Brain microvascular endothelial cell (primary cell): Measurements from ENCODE around the gene CXCR3.
"Not testable (repeated sequence)": the region's sequence is repeated elsewhere in the genome, so short reads cannot be mapped to it uniquely, and the experiment has no call there.

Experiments used
- DNase-seq: peaks from one replicate; pipeline ENCODE4 v3.0.0-alpha.2; 2020
- H3K27ac ChIP-seq: fragments of 250-450 bp; sonication (Bioruptor Pico); 2 replicates; pipeline ENCODE4 v1.5.1; 2020; ENCODE audit warnings: mild to moderate bottlenecking, moderate library complexity
- H3K27me3 ChIP-seq: fragments of 250-450 bp; sonication (Bioruptor Pico); replicated peaks from 2 replicates; pipeline ENCODE4 v1.5.1; 2020; ENCODE audit warnings: mild to moderate bottlenecking
- H3K36me3 ChIP-seq: fragments of 250-450 bp; sonication (Bioruptor Pico); replicated peaks from 2 replicates; pipeline ENCODE4 v1.5.1; 2020; ENCODE audit warnings: mild to moderate bottlenecking
- H3K4me3 ChIP-seq: 2 replicates; pipeline ENCODE4 v1.5.1; 2011; ENCODE audit warnings: low read depth, mild to moderate bottlenecking, control low read depth, low read length, moderate library complexity
- in situ Hi-C: cut with HindIII; loops from 2 replicates; pipeline ENCODE4 v1.10.0; 2017; ENCODE audit warnings: low sequenced_read_pairs, low pct_ligation_motif_present
- TF ChIP-seq, protein P1 (sequence below): IDR thresholded peaks from 2 replicates; pipeline ENCODE4 v1.5.1; 2011; ENCODE audit warnings: low read depth, mild to moderate bottlenecking, moderate library complexity, low read length, control low read depth, inconsistent platforms; ENCODE audit errors: missing control alignments

Gene CXCR3

DNA sequence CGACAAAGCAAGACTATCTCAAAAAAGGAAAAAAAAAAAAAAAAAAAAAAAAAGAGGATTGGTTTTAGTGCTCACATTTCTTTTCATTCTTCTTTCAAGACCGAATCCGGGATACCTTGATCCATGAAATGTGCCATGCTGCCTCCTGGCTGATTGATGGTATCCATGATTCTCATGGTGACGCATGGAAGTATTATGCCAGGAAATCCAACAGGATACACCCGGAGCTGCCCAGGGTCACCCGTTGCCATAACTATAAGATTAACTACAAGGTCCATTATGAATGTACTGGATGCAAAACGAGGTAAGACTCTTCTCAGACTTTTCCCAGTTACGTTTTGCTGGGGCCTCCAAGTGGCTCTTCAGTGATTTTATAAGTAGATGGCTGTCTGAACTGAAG lies 6.1 kb downstream of the CXCR3 start:
- DNase-seq = no peak
- in situ Hi-C loops = no loop called here
- Histone ChIP-seq H3K27me3 (no peaks in the 10 kb centered on the region), H3K36me3 (peaks cover 13% of the 10 kb centered on the region), H3K27ac (no peak overlapping the region), H3K4me3 (no peak overlapping the region)
- TF ChIP-seq, protein P1, sequence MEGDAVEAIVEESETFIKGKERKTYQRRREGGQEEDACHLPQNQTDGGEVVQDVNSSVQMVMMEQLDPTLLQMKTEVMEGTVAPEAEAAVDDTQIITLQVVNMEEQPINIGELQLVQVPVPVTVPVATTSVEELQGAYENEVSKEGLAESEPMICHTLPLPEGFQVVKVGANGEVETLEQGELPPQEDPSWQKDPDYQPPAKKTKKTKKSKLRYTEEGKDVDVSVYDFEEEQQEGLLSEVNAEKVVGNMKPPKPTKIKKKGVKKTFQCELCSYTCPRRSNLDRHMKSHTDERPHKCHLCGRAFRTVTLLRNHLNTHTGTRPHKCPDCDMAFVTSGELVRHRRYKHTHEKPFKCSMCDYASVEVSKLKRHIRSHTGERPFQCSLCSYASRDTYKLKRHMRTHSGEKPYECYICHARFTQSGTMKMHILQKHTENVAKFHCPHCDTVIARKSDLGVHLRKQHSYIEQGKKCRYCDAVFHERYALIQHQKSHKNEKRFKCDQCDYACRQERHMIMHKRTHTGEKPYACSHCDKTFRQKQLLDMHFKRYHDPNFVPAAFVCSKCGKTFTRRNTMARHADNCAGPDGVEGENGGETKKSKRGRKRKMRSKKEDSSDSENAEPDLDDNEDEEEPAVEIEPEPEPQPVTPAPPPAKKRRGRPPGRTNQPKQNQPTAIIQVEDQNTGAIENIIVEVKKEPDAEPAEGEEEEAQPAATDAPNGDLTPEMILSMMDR = no peak

GRCh38 chrX:71611736-71612135 lies 6.6 kb downstream of the CXCR3 start:
- H3K27ac ChIP-seq, H3K27me3 ChIP-seq, in situ Hi-C loops, DNase-seq, H3K4me3 ChIP-seq: not testable (repeated sequence)
- peaks cover 13% of the 10 kb centered on the region for H3K36me3 ChIP-seq

DNA sequence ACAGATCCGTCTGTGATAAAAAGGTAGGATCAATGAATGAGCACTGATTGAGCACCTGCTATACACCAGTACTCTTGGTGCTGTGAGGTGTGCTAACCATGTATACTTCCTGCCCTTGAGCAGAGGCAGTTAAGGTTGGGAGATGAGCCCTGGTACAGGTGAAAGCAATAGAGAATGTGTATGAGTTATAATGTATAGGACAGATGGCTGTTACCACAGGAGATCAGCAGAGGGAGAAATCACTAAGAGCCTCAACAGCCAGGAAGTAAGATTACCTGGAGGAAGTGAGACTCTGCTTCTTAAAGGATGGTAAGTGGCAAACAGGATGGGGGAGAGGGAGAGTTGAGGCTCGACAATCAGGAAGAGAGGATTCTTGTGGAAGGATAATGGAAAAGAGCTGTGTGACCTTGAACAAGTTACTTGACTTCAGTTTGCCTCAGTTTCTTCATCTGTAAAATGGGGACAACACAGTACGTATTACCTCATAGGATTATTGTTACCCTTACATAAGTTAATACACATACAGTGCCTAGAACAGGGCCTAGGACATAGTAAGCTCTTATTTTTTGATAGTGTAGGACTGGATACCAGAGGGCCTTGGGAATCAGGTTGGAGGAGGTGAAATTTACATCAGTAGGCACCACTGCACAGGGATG lies 9.1 kb downstream of the CXCR3 start:
- DNase-seq = no peak
- Histone ChIP-seq H3K27me3 (no peaks in the 10 kb centered on the region), H3K4me3 (no peak overlapping the region), H3K27ac (no peak overlapping the region), H3K36me3 (peaks cover 16% of the 10 kb centered on the region)
- in situ Hi-C loops = no loop called here
- TF ChIP-seq, protein P1 = no peak

DNA sequence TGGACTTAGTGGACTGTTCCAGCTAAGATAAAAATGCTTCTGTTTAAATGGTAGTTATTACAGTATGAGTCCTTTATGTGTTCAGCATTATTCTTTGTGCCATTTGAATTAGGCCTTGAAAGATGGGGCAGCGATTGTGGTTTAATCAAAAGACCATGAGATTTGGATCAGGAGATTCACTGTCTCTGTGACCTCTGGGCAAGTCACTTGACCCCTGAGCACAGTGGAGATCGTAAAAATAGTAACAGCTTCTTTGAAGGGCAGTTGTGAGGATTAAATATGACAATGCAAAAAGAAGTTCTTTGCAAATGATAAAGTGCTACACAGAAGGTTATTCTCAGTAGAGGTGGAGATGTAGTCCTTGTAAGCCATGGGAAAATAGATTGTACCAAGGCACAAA lies 10.8 kb downstream of the CXCR3 start:
- no peak for DNase-seq

GRCh38 chrX:71606536-71607216 lies 11.6 kb downstream of the CXCR3 start:
- Histone ChIP-seq H3K36me3 (peaks cover 17% of the 10 kb centered on the region), H3K4me3 (no peak overlapping the region), H3K27ac (no peak overlapping the region), H3K27me3 (no peaks in the 10 kb centered on the region)
- TF ChIP-seq, protein P1 = no peak
- no peak for DNase-seq
- in situ Hi-C loops = no loop called here

More for the DNA sequence above, 10.8 kb downstream of the CXCR3 start:
- Histone ChIP-seq H3K36me3 (peaks cover 18% of the 10 kb centered on the region), H3K27me3 (no peaks in the 10 kb centered on the region), H3K4me3 (no peak overlapping the region), H3K27ac (no peak overlapping the region)
- TF ChIP-seq, protein P1 = no peak
- in situ Hi-C loops = no loop called here

- peaks cover 12% of the 10 kb centered on the region for H3K36me3 ChIP-seq
- H3K4me3 ChIP-seq = no peak overlapping the region
- H3K27ac ChIP-seq = peak overlapping the region; percentile 0
- DNase-seq = no peak
- no peaks in the 10 kb centered on the region for H3K27me3 ChIP-seq
- TF ChIP-seq, protein P1 = no peak
- in situ Hi-C loops = no loop called here
Measured at GRCh38 chrX:71604796-71605568, 13.3 kb downstream of the CXCR3 start.
